H1 (cell line): ENCODE data around the gene KREMEN1. TPM values are rescaled to one million over a fixed set of nuclear protein-coding genes. Genes with fewer than 3 reads are reported as not detected.

ENCODE experiments used
- GABPA ChIP-seq: IDR thresholded peaks from 2 replicates; pipeline ENCODE4 v1.6.1; 2011; ENCODE audit warnings: mild to moderate bottlenecking, low read length, moderate library complexity, borderline replicate concordance; ENCODE audit not compliant: insufficient read depth
- polyA plus RNA-seq, 7 experiments: library from polyadenylated mRNA; depleted of rRNA in 3 of 7; stranded (reverse) in 5 of 7; unstranded in 2 of 7; fragments of >200 nt in 5 of 7; fragments of 200-250 nt in 2 of 7; gene quantifications; 1 replicate in 5 of 7; 2 replicates in 1 of 7; 4 replicates in 1 of 7; pipeline versions ENCODE4 v1.2.1 to v1.2.3, GENCODE V29; 2011 to 2013; ENCODE audit warnings: missing spikeins in 2 of 7, mixed read lengths in 2 of 7
- total RNA-seq: library from RNA; stranded (reverse); fragmentation: NEBNext Ultra II Directional; extraction: Animal tissue kit (Norgen Biotek cat#: 25700); gene quantifications from 2 replicates; pipeline ENCODE4 v1.2.1, GENCODE V29; 2021
- TF ChIP-seq, protein P1 (sequence below): fragments of 300-600 bp; sonication (generic); IDR thresholded peaks from 2 replicates; pipeline ENCODE4 v1.7.1; 2012; ENCODE audit warnings: low read length, moderate library complexity, mild to moderate bottlenecking, inconsistent platforms; ENCODE audit not compliant: insufficient replicate concordance
- TF ChIP-seq, protein P2 (sequence below): IDR thresholded peaks from 2 replicates; pipeline ENCODE4 v1.6.1; 2012; ENCODE audit warnings: low read length, inconsistent platforms

KREMEN1 gene
- total and polyA plus RNA-seq, 2 of the 8 experiments (the other 6 are each of a cell fraction or from before 2014, with no cell fraction given): 2.1 to 3.2 TPM

GRCh38 chr22:29106839-29107238 lies 34.0 kb downstream of the KREMEN1 start (continued):
- TF ChIP-seq, protein P1, sequence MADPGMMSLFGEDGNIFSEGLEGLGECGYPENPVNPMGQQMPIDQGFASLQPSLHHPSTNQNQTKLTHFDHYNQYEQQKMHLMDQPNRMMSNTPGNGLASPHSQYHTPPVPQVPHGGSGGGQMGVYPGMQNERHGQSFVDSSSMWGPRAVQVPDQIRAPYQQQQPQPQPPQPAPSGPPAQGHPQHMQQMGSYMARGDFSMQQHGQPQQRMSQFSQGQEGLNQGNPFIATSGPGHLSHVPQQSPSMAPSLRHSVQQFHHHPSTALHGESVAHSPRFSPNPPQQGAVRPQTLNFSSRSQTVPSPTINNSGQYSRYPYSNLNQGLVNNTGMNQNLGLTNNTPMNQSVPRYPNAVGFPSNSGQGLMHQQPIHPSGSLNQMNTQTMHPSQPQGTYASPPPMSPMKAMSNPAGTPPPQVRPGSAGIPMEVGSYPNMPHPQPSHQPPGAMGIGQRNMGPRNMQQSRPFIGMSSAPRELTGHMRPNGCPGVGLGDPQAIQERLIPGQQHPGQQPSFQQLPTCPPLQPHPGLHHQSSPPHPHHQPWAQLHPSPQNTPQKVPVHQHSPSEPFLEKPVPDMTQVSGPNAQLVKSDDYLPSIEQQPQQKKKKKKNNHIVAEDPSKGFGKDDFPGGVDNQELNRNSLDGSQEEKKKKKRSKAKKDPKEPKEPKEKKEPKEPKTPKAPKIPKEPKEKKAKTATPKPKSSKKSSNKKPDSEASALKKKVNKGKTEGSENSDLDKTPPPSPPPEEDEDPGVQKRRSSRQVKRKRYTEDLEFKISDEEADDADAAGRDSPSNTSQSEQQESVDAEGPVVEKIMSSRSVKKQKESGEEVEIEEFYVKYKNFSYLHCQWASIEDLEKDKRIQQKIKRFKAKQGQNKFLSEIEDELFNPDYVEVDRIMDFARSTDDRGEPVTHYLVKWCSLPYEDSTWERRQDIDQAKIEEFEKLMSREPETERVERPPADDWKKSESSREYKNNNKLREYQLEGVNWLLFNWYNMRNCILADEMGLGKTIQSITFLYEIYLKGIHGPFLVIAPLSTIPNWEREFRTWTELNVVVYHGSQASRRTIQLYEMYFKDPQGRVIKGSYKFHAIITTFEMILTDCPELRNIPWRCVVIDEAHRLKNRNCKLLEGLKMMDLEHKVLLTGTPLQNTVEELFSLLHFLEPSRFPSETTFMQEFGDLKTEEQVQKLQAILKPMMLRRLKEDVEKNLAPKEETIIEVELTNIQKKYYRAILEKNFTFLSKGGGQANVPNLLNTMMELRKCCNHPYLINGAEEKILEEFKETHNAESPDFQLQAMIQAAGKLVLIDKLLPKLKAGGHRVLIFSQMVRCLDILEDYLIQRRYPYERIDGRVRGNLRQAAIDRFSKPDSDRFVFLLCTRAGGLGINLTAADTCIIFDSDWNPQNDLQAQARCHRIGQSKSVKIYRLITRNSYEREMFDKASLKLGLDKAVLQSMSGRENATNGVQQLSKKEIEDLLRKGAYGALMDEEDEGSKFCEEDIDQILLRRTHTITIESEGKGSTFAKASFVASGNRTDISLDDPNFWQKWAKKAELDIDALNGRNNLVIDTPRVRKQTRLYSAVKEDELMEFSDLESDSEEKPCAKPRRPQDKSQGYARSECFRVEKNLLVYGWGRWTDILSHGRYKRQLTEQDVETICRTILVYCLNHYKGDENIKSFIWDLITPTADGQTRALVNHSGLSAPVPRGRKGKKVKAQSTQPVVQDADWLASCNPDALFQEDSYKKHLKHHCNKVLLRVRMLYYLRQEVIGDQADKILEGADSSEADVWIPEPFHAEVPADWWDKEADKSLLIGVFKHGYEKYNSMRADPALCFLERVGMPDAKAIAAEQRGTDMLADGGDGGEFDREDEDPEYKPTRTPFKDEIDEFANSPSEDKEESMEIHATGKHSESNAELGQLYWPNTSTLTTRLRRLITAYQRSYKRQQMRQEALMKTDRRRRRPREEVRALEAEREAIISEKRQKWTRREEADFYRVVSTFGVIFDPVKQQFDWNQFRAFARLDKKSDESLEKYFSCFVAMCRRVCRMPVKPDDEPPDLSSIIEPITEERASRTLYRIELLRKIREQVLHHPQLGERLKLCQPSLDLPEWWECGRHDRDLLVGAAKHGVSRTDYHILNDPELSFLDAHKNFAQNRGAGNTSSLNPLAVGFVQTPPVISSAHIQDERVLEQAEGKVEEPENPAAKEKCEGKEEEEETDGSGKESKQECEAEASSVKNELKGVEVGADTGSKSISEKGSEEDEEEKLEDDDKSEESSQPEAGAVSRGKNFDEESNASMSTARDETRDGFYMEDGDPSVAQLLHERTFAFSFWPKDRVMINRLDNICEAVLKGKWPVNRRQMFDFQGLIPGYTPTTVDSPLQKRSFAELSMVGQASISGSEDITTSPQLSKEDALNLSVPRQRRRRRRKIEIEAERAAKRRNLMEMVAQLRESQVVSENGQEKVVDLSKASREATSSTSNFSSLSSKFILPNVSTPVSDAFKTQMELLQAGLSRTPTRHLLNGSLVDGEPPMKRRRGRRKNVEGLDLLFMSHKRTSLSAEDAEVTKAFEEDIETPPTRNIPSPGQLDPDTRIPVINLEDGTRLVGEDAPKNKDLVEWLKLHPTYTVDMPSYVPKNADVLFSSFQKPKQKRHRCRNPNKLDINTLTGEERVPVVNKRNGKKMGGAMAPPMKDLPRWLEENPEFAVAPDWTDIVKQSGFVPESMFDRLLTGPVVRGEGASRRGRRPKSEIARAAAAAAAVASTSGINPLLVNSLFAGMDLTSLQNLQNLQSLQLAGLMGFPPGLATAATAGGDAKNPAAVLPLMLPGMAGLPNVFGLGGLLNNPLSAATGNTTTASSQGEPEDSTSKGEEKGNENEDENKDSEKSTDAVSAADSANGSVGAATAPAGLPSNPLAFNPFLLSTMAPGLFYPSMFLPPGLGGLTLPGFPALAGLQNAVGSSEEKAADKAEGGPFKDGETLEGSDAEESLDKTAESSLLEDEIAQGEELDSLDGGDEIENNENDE: no peak
- TF ChIP-seq GABPA: no peak
- TF ChIP-seq, protein P2, sequence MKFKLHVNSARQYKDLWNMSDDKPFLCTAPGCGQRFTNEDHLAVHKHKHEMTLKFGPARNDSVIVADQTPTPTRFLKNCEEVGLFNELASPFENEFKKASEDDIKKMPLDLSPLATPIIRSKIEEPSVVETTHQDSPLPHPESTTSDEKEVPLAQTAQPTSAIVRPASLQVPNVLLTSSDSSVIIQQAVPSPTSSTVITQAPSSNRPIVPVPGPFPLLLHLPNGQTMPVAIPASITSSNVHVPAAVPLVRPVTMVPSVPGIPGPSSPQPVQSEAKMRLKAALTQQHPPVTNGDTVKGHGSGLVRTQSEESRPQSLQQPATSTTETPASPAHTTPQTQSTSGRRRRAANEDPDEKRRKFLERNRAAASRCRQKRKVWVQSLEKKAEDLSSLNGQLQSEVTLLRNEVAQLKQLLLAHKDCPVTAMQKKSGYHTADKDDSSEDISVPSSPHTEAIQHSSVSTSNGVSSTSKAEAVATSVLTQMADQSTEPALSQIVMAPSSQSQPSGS: no peak
- TF ChIP-seq, all 59 proteins: peak for 0
